GM12891 (cell line): ENCODE data around the gene FAM222B.

Source experiments
- PAX5 ChIP-seq: IDR thresholded peaks from 2 replicates; pipeline ENCODE4 v1.6.1; 2011; ENCODE audit warnings: low read length, moderate library complexity, mild to moderate bottlenecking; ENCODE audit not compliant: insufficient read depth, severe bottlenecking
- POLR2A ChIP-seq: IDR thresholded peaks from 2 replicates; pipeline ENCODE4 v1.6.1; 2011; ENCODE audit warnings: low read depth, low read length, control low read depth
- POLR2AphosphoS5 ChIP-seq: IDR thresholded peaks from 2 replicates; pipeline ENCODE4 v1.6.1; 2011; ENCODE audit warnings: low read depth, low read length, control low read depth
- POU2F2 ChIP-seq: IDR thresholded peaks from 2 replicates; pipeline ENCODE4 v1.6.1; 2011; ENCODE audit warnings: low read depth, mild to moderate bottlenecking, control low read depth, low read length, moderate library complexity
- SPI1 ChIP-seq: IDR thresholded peaks from 2 replicates; pipeline ENCODE4 v1.6.1; 2011; ENCODE audit warnings: low read depth, low read length, control low read depth
- TAF1 ChIP-seq: IDR thresholded peaks from 2 replicates; pipeline ENCODE4 v1.6.1; 2011; ENCODE audit warnings: low read depth, low read length, control low read depth

- TF ChIP-seq POLR2AphosphoS5 (no peak), POLR2A (no peak), TAF1 (no peak), PAX5 (no peak), POU2F2 (no peak), SPI1 (no peak)
These were observed 41.5 kb upstream of the FAM222B start for GRCh38 chr17:28883967-28884702.
